H1 (cell line): ENCODE measurements around the gene ANXA4. TPM values are rescaled to one million over a fixed set of nuclear protein-coding genes. Genes with fewer than 3 reads are reported as not detected.

ENCODE experiments used
- BCL11A ChIP-seq, 2 experiments: IDR thresholded peaks; one replicate each; pipeline ENCODE4 v1.6.1; 2011; ENCODE audit warnings: low read depth in 2 of 2, low read length in 2 of 2, mild to moderate bottlenecking in 2 of 2
- CHD7 ChIP-seq: fragments of 300-600 bp; sonication (generic); IDR thresholded peaks from 2 replicates; pipeline ENCODE4 v1.7.1; 2012; ENCODE audit warnings: low read length, moderate library complexity, mild to moderate bottlenecking, inconsistent platforms; ENCODE audit not compliant: insufficient replicate concordance
- EP300 ChIP-seq, 2 experiments: IDR thresholded peaks; 1 replicate in 1 of 2; 2 replicates in 1 of 2; pipeline ENCODE4 v1.6.1; 2011 to 2012; ENCODE audit warnings: low read depth in 2 of 2, low read length in 2 of 2, mild to moderate bottlenecking in 2 of 2, borderline replicate concordance in 1 of 2, inconsistent platforms in 1 of 2, moderate library complexity in 1 of 2
- EZH2 ChIP-seq: fragments of 200-600 bp; sonication (generic); IDR thresholded peaks from 2 replicates; pipeline ENCODE4 v1.7.1; 2012; ENCODE audit warnings: low read depth, mild to moderate bottlenecking, moderate library complexity, low read length, inconsistent platforms; ENCODE audit not compliant: severe bottlenecking
- HDAC6 ChIP-seq: IDR thresholded peaks from one replicate; pipeline ENCODE4 v1.7.1; 2012; ENCODE audit warnings: low read depth, mild to moderate bottlenecking, inconsistent platforms, low read length, moderate library complexity
- NRF1 ChIP-seq: IDR thresholded peaks from 2 replicates; pipeline ENCODE4 v1.6.1; 2011; ENCODE audit warnings: mild to moderate bottlenecking, low read depth, low read length, improper control_type of control experiment
- RXRA ChIP-seq: IDR thresholded peaks from 2 replicates; pipeline ENCODE4 v1.6.1; 2011; ENCODE audit warnings: low read depth, mild to moderate bottlenecking, low read length, moderate library complexity; ENCODE audit not compliant: insufficient read depth
- SP4 ChIP-seq: IDR thresholded peaks from 2 replicates; pipeline ENCODE4 v1.6.1; 2012; ENCODE audit warnings: low read length, inconsistent platforms
- polyA plus RNA-seq, 7 experiments: library from polyadenylated mRNA; depleted of rRNA in 3 of 7; stranded (reverse) in 5 of 7; unstranded in 2 of 7; fragments of >200 nt in 5 of 7; fragments of 200-250 nt in 2 of 7; gene quantifications; 1 replicate in 5 of 7; 2 replicates in 1 of 7; 4 replicates in 1 of 7; pipeline versions ENCODE4 v1.2.1 to v1.2.3, GENCODE V29; 2011 to 2013; ENCODE audit warnings: missing spikeins in 2 of 7, mixed read lengths in 2 of 7
- total RNA-seq: library from RNA; stranded (reverse); fragmentation: NEBNext Ultra II Directional; extraction: Animal tissue kit (Norgen Biotek cat#: 25700); gene quantifications from 2 replicates; pipeline ENCODE4 v1.2.1, GENCODE V29; 2021

Gene ANXA4
- total and polyA plus RNA-seq, 2 of the 8 experiments (the other 6 are each of a cell fraction or from before 2014, with no cell fraction given), result 9.4 to 17.6 TPM

- no peak for TF ChIP-seq CHD7
- no peak for TF ChIP-seq HDAC6
- no peak for TF ChIP-seq RXRA
- no peak for TF ChIP-seq EZH2
- no peak for TF ChIP-seq BCL11A (IDR thresholded peaks at IDR 0.05; ENCODE audit: low read depth in 2 of 2, low read length in 2 of 2)
- no peak for TF ChIP-seq SP4
- TF ChIP-seq NRF1, result no peak
- TF ChIP-seq EP300 (IDR thresholded peaks at IDR 0.05; ENCODE audit: borderline replicate concordance in 1 of 2, low read depth in 2 of 2, low read length in 2 of 2), result no peak
Observed at GRCh38 chr2:69733342-69734034, 8.4 kb upstream of the ANXA4 start (continued).
